ENCODE results near the gene PROM1.

- TF ChIP-seq CTCF (IDR thresholded peaks at IDR 0.05; ENCODE audit: insufficient read depth, low read length, poor library complexity, severe bottlenecking) (no peak), EZH2phosphoT487 (conservative IDR thresholded peaks at IDR 0.05; ENCODE audit: low read length) (no peak)
Observed at GRCh38 chr4:16119981-16120380, 36.2 kb upstream of the PROM1 start.
